ENCODE results near the gene VCP.

- no peak for TF ChIP-seq CTCF (IDR thresholded peaks at IDR 0.05)
- TF ChIP-seq POLR2A (IDR thresholded peaks at IDR 0.05): no peak
Observed at GRCh38 chr9:35097573-35097972, 25.1 kb upstream of the VCP start.
